NCI-H1417 (cell line): Measurements from ENCODE around the gene FNDC8.
"Not testable (repeated sequence)": the region's sequence is repeated elsewhere in the genome, so short reads cannot be mapped to it uniquely, and the experiment has no call there.

Experiments used
- DNase-seq, 3 experiments: peaks; one replicate each; lab custom pipeline; 2025; lab: John Stamatoyannopoulos, UW

FNDC8 gene

GRCh38 chr17:35170968-35171771 is 49.8 kb downstream of the FNDC8 start:
- DNase-seq = peak in 2 of 3 experiments; percentile 6 to 27

GRCh38 chr17:35171834-35172233 is 50.4 kb downstream of the FNDC8 start:
- DNase-seq = no peak

- DNase-seq = not testable (repeated sequence)
Observed at GRCh38 chr17:35172321-35172720, 50.9 kb downstream of the FNDC8 start.

GRCh38 chr17:35174835-35175334 is 53.5 kb downstream of the FNDC8 start:
- DNase-seq = no peak

- no peak for DNase-seq
Observed at GRCh38 chr17:35175638-35176415, 54.4 kb downstream of the FNDC8 start.

- no peak for DNase-seq
Observed at GRCh38 chr17:35176897-35177296, 55.5 kb downstream of the FNDC8 start.

- DNase-seq = not testable (repeated sequence)
Observed at GRCh38 chr17:35179379-35179778, 58.0 kb downstream of the FNDC8 start.
